Prostate gland (tissue), 2 donors: ENCODE measurements around the gene MRPS23. TPM values are rescaled to one million over a fixed set of nuclear protein-coding genes. Genes with fewer than 3 reads are reported as not detected.

Experiments used
- DNase-seq: peaks from one replicate; pipeline ENCODE4 v3.0.0-alpha.2; 2019; ENCODE audit warnings: low spot score
- H3K27ac ChIP-seq, 2 donors: fragments of 200-600 bp; sonication (generic); 2 replicates each; pipeline ENCODE4 v1.5.1; 2017 to 2019
- H3K27me3 ChIP-seq: fragments of 200-600 bp; sonication (generic); replicated peaks from 2 replicates; pipeline ENCODE4 v1.5.1; 2019; ENCODE audit not compliant: insufficient read depth
- H3K36me3 ChIP-seq, 2 donors: fragments of 200-600 bp; sonication (generic); 1 replicate in 1 of 2; 2 replicates in 1 of 2; pipeline versions ENCODE4 v1.5.1 to v1.8.1; 2017 to 2019
- H3K4me1 ChIP-seq: fragments of 200-600 bp; sonication (generic); replicated peaks from 2 replicates; pipeline ENCODE4 v1.5.1; 2019
- H3K4me3 ChIP-seq, 2 donors: fragments of 200-600 bp; sonication (generic); 2 replicates each; pipeline ENCODE4 v1.5.1; 2017 to 2019
- H3K9me3 ChIP-seq: fragments of 200-600 bp; sonication (generic); 2 replicates; pipeline ENCODE4 v1.5.1; 2017
- CTCF ChIP-seq, 4 experiments: fragments of 200-600 bp in 2 of 4; fragments of 450-650 bp in 2 of 4; sonication (generic) in 2 of 4; IDR thresholded peaks; 1 replicate in 3 of 4; 2 replicates in 1 of 4; pipeline ENCODE4 v1.5.1; 2016 to 2019; ENCODE audit warnings: antibody characterized with exemption in 4 of 4, mild to moderate bottlenecking in 2 of 4, moderate library complexity in 2 of 4
- POLR2A ChIP-seq: fragments of 450-650 bp; IDR thresholded peaks from one replicate; pipeline ENCODE4 v1.6.1; 2016; ENCODE audit warnings: antibody characterized with exemption, mild to moderate bottlenecking
- POLR2AphosphoS5 ChIP-seq: sonication (generic); formaldehyde crosslinking; IDR thresholded peaks from one replicate; pipeline ENCODE4 v1.6.1; 2017; ENCODE audit warnings: antibody characterized with exemption
- WGBS: methylation state at CpG from one replicate; pipeline ENCODE4 v1.1.5; 2018; 5-methylcytosine and 5-hydroxymethylcytosine counted together
- intact Hi-C: fragments of 100-400 bp; cut with DNase I; formaldehyde crosslinking; loops from one replicate; pipeline ENCODE4 v1.14.2; 2022
- total RNA-seq, 2 donors: library from RNA; depleted of rRNA; stranded (reverse); fragments of >200 nt; gene quantifications; one replicate each; pipeline ENCODE4 v1.1.0, GENCODE V29; 2016

Gene MRPS23
- total RNA-seq, 2 donors from 2014 or later: 29.0 to 43.1 TPM

GRCh38 chr17:57838857-57839570 is 10.8 kb downstream of the MRPS23 start:
- no peaks in the 10 kb centered on the region for H3K36me3 ChIP-seq

GRCh38 chr17:57838453-57838852 is 11.4 kb downstream of the MRPS23 start:
- no peaks in the 10 kb centered on the region for H3K36me3 ChIP-seq
- no peaks in the 10 kb centered on the region for H3K9me3 ChIP-seq
- peaks cover 2% of the 10 kb centered on the region for H3K4me1 ChIP-seq
- no peak overlapping the region for H3K4me3 ChIP-seq
- WGBS: 72% methylated on average over 4 of the region's 4 CpGs
- peak overlapping the region; percentile 51 to 84 for H3K27ac ChIP-seq
- TF ChIP-seq CTCF (IDR thresholded peaks at IDR 0.05) (no peak), POLR2A (no peak), POLR2AphosphoS5 (no peak)
- no peaks in the 10 kb centered on the region for H3K27me3 ChIP-seq
- DNase-seq: no peak
- intact Hi-C loops: loop anchor here (10.0 kb wide), 3 partner anchors 164 to 714 kb away; no protein-coding TSS in a partner anchor

More at GRCh38 chr17:57838857-57839570, 10.8 kb downstream of the MRPS23 start:
- peaks cover 2% of the 10 kb centered on the region for H3K4me1 ChIP-seq
- TF ChIP-seq CTCF (IDR thresholded peaks at IDR 0.05) (no peak), POLR2AphosphoS5 (peak; percentile 76), POLR2A (no peak)
- WGBS: 58% methylated on average over 6 of the region's 6 CpGs
- H3K9me3 ChIP-seq: no peaks in the 10 kb centered on the region
- H3K27me3 ChIP-seq: no peaks in the 10 kb centered on the region
- peak overlapping the region; percentile 51 to 84 for H3K27ac ChIP-seq
- no peak overlapping the region for H3K4me3 ChIP-seq
- DNase-seq: peak; percentile 52
- intact Hi-C loops: loop anchor here (10.0 kb wide), 3 partner anchors 164 to 714 kb away; no protein-coding TSS in a partner anchor

GRCh38 chr17:57835333-57835900 is 14.4 kb downstream of the MRPS23 start:
- Histone ChIP-seq H3K27ac (peak overlapping the region; percentile 74 to 84), H3K27me3 (no peaks in the 10 kb centered on the region), H3K36me3 (no peaks in the 10 kb centered on the region), H3K9me3 (no peaks in the 10 kb centered on the region), H3K4me1 (peaks cover 8% of the 10 kb centered on the region), H3K4me3 (no peak overlapping the region)
- WGBS: 92% methylated on average over 2 of the region's 2 CpGs
- no peak for TF ChIP-seq POLR2AphosphoS5
- TF ChIP-seq POLR2A: no peak
- no peak for TF ChIP-seq CTCF (IDR thresholded peaks at IDR 0.05)
- intact Hi-C loops: loop anchor here (10.0 kb wide), 3 partner anchors 161 to 711 kb away; no protein-coding TSS in a partner anchor
- DNase-seq: no peak

GRCh38 chr17:57834146-57834741 is 15.6 kb downstream of the MRPS23 start:
- peaks cover 7% of the 10 kb centered on the region for H3K4me1 ChIP-seq
- intact Hi-C loops: loop anchor here (5.0 to 10.0 kb wide), 4 partner anchors 159 to 709 kb away; no protein-coding TSS in a partner anchor
- peak; percentile 88 for DNase-seq
- no peak for TF ChIP-seq POLR2A
- peak in 2 of 4 experiments; percentile 6 to 23 for TF ChIP-seq CTCF (IDR thresholded peaks at IDR 0.05)
- peak; percentile 76 for TF ChIP-seq POLR2AphosphoS5
- H3K27me3 ChIP-seq: no peaks in the 10 kb centered on the region
- H3K4me3 ChIP-seq: no peak overlapping the region
- H3K9me3 ChIP-seq: no peaks in the 10 kb centered on the region
- H3K36me3 ChIP-seq: no peaks in the 10 kb centered on the region
- 40% methylated on average over 13 of the region's 13 CpGs for WGBS
- H3K27ac ChIP-seq: peak overlapping the region; percentile 74 to 84
